Activated CD4-positive, alpha-beta T cell treated with anti-CD3 and anti-CD28 coated beads, Interleukin-2, Interleukin-4, amounts not matched to agents 100 ng/mL and 50 ng/mL, durations not matched to agents 16 hours and 8 hours (primary cell): Measurements from ENCODE around the gene PRM3.

Source experiments
- DNase-seq: peaks from one replicate; pipeline ENCODE4 v3.0.0-alpha.2; 2020; ENCODE audit warnings: low spot score

Gene PRM3

GRCh38 chr16:11242658-11243057, 30.8 kb downstream of the PRM3 start:
- DNase-seq: no peak

DNA sequence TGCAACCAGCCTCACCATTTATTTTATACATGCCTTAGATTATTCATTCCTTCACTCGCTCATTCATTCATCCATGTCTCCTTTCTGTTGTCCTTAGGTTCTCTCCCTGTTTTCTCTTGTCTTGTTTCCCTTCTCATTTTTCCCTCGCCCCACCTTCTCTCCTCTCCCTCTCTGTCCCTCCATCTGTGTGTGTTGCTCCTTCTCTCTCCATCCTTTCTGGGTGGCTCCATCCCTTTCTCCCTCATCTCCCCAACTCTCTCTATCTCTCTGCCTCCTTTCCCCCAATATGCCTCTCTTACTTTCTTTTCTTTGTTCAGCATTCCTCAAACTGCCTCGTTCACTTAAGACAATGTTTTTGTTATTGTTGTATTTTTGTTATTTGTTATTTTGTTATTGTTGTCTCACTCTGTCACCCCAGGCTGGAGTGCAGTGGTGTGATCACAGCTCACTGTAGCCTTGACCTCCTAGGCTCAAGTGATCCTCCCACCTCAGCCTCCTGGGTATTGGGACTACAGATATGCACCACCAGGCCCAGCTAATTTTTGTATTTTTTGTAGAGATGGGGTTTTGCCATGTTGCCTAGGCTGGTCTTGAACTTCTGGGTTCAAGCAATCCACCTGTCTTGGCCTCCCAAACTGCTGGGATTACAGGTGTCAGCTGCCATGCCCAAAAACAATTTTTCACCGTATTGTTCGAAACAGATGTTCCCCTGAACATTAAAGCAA, 31.8 kb downstream of the PRM3 start:
- DNase-seq: no peak

- no peak for DNase-seq
Measured at GRCh38 chr16:11240636-11241473, 32.6 kb downstream of the PRM3 start.

GRCh38 chr16:11239644-11240632, 33.5 kb downstream of the PRM3 start:
- no peak for DNase-seq

DNA sequence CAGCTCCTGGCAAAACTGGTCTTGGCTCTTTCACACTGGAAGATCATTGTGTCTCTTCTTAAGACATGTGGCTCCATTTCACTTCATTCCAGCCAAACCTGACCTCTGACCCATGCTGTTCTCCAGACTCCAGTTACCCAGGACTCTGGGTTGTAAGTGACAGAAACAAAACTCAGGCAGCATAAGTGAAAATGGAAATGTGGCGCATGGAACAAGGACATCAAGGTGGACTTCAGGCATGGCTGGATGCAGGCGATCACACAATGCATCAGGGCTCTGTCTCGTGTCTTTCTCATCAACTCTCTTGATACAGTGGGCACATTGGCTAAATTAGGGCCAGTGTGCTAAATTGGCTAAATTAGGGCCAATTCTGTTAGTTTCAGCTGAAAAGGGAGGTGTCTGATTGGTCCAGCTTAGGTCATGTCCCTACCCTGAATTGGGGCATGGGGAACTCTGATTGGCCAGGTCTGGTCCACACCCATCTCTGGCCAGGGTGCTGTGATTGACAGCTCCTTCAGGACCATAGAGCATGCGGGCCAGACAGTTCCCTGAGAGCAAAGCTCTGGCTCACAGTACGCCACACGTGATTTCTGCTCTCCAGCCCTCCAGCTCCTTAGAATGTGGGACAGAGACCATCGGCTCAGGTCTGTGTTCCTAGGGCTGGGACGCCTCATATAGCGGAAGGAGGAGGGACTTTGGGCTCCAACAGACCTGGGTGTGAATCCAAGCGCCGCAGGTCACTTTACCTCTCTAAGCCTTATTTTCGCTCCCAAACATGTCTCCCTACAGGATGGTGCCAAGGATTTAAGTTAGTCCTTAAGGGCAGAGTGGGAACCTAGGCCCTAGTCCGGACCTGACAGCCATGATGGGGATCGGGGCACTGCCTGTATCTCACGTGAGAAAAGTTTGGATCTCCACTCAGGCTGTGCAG, 34.9 kb downstream of the PRM3 start:
- no peak for DNase-seq

DNA sequence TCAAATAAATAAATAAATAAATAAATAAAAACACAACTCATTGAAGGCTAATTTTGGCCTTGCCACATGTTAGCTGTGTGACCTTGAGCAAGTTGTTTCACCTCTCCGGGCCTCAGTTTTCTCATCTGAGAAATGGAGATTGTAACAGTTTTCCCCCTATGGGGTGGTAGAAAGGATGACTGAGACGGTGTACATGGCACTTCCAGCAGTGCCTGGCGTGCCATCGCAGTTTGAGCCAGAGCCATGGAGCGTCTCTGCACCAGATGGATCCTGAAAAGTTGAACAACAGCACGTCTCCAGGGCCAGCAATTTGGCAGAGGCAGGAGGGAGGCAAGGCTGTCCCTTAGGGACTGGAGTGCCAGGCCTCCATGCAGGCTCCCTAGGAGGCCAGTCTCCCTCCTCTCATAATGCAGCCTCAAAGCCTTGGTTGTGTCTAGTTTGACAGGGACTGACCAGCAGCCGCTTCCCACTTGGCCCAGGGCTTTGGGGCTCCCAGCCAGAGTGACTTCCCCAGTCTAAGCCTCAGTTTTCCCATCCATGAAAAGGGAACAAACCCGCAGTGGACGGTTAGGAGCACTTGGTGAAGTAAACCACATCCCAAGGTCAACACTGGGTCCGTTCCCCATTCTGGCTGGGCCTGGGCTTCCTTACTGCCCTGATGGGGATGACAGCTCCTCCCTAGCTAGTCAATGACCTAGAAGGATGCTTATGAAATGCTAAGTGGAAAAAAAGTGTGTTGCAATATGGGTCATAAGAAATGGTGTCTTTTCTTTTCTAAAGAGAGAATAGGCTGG, 36.8 kb downstream of the PRM3 start:
- DNase-seq: no peak

- no peak for DNase-seq
Measured at GRCh38 chr16:11235703-11235991, 37.8 kb downstream of the PRM3 start.

DNA sequence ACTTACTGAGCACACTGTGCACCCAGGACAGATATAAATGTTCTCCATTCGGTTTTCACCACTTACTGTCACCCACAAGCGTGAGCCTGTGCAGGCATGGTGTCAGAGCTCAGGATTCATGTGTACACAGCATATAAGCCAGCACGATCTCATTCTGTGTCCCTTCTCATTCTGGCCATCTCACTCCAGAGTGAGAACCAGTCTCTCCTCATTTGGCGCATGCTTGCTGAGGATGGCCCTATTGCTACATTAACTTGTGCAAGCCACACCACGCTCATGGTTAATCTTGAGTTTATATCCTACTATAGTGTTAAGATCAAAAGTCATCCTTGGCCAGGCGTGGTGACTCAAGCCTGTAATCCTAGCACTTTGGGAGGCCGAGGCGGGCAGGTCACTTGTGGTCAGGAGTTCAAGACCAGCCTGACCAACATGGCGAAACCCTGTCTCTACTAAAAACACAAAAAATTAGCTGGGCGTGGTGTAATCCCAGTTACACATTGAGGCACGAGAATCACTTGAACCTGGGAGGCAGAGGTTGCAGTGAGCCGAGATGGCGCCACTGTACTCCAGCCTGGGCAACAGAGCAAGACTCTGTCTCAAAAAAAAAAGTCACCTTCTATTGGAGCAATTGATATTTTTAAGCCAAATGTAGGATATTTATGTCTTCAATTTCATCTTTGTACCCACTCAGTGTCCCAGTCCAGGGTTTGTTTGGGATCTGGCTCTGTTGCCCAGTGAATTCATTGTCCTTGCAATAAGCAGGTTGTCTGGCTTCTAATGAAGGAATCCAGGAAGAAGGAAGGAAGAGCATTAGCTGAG, 38.3 kb downstream of the PRM3 start:
- DNase-seq: no peak

GRCh38 chr16:11233727-11234376, 39.6 kb downstream of the PRM3 start:
- DNase-seq: peak; percentile 87

- peak; percentile 97 for DNase-seq
Measured at GRCh38 chr16:11232852-11233726, 40.3 kb downstream of the PRM3 start.

DNA sequence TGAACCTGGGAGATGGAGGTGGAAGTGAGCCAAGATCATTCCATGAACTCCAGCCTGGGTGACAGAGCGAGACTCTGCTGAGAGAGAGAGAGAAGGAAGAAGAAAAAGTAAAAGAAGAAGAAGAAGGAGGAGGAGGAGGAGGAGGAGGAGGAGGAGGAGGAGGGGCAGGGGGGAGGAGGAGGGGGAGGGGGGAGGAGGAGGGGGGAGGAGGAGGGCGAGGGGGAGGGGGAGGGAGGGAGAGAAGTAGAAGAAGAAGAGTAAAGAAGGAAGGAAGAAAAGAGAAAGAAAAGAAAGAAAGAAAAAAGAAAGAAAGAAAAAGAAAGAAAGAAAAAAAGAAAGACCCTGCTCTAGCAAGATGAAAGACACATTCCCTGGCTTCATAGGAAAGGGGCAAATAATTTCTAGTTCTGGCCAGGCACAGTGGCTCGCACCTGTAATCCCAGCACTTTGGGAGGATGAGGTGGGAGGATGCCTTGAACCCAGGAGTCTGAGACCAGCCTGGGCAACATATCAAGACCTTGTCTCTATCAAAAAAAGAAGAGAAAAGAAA, 41.1 kb downstream of the PRM3 start:
- no peak for DNase-seq

GRCh38 chr16:11231367-11231970, 42.0 kb downstream of the PRM3 start:
- no peak for DNase-seq

- DNase-seq: no peak
Measured at GRCh38 chr16:11229906-11230305, 43.5 kb downstream of the PRM3 start.

DNA sequence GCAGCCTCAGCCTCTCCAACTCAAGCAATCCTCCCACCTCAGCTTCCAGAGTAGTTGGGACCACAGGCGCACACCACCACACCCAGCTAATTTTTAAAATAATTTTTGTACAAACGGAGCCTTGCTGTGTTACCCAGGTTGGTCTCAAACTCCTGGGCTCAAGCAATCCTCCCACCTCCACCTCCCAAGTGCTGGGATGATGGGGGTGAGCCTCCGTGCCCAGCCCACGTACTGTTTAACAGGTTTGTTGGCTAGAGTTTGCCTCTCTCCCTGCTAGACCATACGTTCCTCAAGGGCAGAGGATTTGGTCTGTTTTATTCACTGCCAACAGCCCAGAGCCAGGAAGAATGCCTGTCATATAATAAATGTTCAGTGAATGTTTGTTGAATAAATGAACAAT, 44.0 kb downstream of the PRM3 start:
- no peak for DNase-seq

DNA sequence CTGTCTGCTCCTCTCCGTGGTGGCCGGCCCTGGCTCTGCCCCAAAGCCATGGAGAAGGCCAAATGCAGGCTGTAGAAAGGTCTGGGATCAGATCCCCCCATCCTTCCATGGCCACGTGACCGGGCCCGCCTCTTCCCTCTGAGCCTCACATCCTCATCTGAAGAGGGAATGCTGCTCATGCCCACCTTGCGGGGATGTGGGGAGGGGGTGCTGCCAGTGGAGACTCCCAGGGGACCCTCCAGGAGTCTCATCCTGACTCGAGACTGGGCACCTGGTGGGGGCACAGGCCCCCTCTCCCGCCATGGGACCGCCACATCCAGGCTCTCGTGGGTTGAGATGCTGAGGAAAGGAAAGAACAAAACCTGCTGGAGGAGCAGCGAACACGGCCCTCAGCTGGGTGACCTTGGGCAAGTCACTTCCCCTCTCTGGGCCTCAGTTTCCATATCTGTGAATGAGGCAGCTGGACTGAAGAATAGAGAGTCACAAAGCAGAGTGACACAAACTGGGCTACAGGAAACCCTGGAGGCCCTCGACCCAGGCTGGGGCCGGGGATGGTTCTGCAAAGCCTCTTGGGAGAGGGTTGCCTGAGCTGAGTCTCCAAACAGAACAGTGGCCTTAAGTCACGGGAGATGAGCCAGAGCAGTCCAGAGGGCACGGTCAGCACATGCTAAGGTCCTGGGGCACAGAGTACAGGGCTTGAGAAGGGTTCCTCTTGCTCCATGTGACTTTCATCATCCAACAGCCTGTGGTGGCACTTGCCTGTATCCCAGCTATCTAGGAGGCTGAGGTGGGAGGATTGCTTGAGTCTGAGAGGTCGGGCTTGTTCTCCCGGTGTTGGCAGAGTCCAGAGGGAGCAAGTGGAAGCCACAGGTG, 47.5 kb downstream of the PRM3 start:
- DNase-seq: peak; percentile 34
